HG03280 (cell line): ENCODE measurements around the gene NUDT9.

Experiments
- ATAC-seq: cut with Tn5 transposase; IDR thresholded peaks from one replicate; pipeline ENCODE4 v1.9.1; 2021; ENCODE audit warnings: mild to moderate bottlenecking, moderate library complexity; ENCODE audit not compliant: unreplicated experiment

The NUDT9 gene

DNA sequence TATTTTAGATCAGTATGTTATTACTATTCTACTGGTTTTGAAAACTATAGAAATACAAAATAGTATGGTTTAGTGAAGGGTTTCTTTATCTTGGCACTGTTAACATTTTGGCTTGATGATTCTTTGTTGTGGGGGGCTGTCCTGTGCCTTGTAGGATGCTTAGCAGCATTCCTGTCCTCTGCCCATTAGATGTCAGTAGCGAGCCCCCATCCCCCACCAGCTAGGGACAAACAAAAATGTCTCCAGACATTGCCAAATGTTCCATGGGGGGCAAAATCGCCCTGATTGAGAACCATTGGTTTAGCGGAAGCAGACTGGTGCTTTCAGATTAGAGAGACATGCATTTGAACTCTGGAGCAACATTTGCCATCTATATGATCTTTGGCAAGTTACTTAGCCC lies 83.5 kb downstream of the NUDT9 start:
- ATAC-seq = no peak

DNA sequence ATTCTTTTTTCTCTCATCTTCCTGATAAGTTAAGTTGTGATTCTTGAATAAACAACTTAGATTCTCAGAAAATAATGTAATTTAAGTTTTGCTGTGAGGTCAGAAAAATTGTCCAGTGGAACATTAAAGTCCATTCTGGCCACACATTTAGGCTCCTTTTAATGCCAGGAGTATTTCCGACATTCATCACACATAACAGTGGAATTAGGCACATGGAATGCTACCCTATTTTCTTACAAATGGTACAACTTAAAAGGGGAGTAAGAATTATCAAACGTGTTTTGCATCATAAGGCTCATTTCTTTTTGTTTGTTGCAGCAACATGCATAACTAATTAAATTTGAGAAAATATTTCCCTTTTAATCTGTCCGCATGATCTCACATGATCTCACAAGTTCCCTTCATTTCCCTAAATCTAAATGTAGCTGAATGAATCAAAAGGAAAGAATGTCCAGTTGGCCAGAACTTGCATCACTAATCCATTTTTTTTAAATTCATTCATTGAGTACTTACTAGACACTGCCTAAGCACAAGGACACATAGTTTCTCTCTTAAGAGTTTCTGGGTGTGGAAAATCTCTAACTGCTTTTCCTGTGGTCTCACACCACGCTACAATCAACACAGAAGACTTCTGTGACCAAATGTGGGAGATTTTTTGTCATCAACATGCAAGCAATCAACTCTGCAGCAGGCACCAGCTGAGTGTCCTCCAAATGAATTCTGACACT lies 84.8 kb downstream of the NUDT9 start:
- ATAC-seq = no peak
